ENCODE results near the gene ACTN2. TPM values are rescaled to one million over a fixed set of nuclear protein-coding genes. Genes with fewer than 3 reads are reported as not detected.

ACTN2 gene
- total RNA-seq, 1 donor: not detected

DNA sequence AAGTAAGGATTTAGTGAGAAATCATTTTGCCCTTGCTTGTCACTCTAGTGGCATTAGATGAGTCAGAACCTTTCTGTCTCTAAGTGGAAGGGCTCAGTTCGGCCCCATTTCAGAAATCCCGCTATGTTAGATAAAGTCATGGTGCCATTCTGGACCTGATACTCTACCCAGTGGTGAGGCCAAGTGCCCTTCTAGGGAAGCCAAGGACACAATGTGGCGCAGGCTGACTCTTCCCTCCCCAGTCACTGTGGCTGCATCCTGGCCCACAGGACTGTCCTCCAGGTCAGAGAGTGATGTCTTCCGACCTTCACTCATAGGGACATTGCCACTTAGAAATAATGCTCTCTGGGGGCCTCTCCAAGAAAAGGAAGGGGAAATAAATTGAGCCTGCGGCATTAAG lies 60.5 kb downstream of the ACTN2 start:
- no peak for DNase-seq (ENCODE audit: low read depth)
- TF ChIP-seq, protein P1, sequence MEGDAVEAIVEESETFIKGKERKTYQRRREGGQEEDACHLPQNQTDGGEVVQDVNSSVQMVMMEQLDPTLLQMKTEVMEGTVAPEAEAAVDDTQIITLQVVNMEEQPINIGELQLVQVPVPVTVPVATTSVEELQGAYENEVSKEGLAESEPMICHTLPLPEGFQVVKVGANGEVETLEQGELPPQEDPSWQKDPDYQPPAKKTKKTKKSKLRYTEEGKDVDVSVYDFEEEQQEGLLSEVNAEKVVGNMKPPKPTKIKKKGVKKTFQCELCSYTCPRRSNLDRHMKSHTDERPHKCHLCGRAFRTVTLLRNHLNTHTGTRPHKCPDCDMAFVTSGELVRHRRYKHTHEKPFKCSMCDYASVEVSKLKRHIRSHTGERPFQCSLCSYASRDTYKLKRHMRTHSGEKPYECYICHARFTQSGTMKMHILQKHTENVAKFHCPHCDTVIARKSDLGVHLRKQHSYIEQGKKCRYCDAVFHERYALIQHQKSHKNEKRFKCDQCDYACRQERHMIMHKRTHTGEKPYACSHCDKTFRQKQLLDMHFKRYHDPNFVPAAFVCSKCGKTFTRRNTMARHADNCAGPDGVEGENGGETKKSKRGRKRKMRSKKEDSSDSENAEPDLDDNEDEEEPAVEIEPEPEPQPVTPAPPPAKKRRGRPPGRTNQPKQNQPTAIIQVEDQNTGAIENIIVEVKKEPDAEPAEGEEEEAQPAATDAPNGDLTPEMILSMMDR (IDR thresholded peaks at IDR 0.05; ENCODE audit: insufficient read depth, low read depth, low read length): no peak
- H3K4me3 ChIP-seq (ENCODE audit: low read depth, low read length): no peak overlapping the region

GRCh38 chr1:236747311-236747985 lies 61.1 kb downstream of the ACTN2 start:
- DNase-seq (ENCODE audit: low read depth): no peak
- TF ChIP-seq, protein P1 (IDR thresholded peaks at IDR 0.05; ENCODE audit: insufficient read depth, low read depth, low read length): no peak
- no peak overlapping the region for H3K4me3 ChIP-seq (ENCODE audit: low read depth, low read length)

GRCh38 chr1:236748268-236748870 lies 62.1 kb downstream of the ACTN2 start:
- no peak for DNase-seq (ENCODE audit: low read depth)
- no peak overlapping the region for H3K4me3 ChIP-seq (ENCODE audit: low read depth, low read length)
- TF ChIP-seq, protein P1 (IDR thresholded peaks at IDR 0.05; ENCODE audit: insufficient read depth, low read depth, low read length): peak; percentile 32

- TF ChIP-seq, protein P1 (IDR thresholded peaks at IDR 0.05; ENCODE audit: insufficient read depth, low read depth, low read length): no peak
- DNase-seq (ENCODE audit: low read depth): no peak
- no peak overlapping the region for H3K4me3 ChIP-seq (ENCODE audit: low read depth, low read length)
Observed at GRCh38 chr1:236750928-236751327, 64.6 kb downstream of the ACTN2 start.

GRCh38 chr1:236751385-236751784 lies 65.1 kb downstream of the ACTN2 start:
- no peak overlapping the region for H3K4me3 ChIP-seq (ENCODE audit: low read depth, low read length)
- no peak for DNase-seq (ENCODE audit: low read depth)
- TF ChIP-seq, protein P1 (IDR thresholded peaks at IDR 0.05; ENCODE audit: insufficient read depth, low read depth, low read length): no peak

GRCh38 chr1:236751935-236752334 lies 65.6 kb downstream of the ACTN2 start:
- TF ChIP-seq, protein P1 (IDR thresholded peaks at IDR 0.05; ENCODE audit: insufficient read depth, low read depth, low read length): no peak
- DNase-seq (ENCODE audit: low read depth): no peak
- H3K4me3 ChIP-seq (ENCODE audit: low read depth, low read length): no peak overlapping the region

All from fibroblast of villous mesenchyme (primary cell).